ENCODE measurements around the gene TRAF7. TPM values are rescaled to one million over a fixed set of nuclear protein-coding genes. Genes with fewer than 3 reads are reported as not detected.

The TRAF7 gene
- total and polyA plus RNA-seq, 2 of the 13 experiments (the other 11 are each of a cell fraction or from before 2014, with no cell fraction given), result 47.9 to 65.6 TPM

DNA sequence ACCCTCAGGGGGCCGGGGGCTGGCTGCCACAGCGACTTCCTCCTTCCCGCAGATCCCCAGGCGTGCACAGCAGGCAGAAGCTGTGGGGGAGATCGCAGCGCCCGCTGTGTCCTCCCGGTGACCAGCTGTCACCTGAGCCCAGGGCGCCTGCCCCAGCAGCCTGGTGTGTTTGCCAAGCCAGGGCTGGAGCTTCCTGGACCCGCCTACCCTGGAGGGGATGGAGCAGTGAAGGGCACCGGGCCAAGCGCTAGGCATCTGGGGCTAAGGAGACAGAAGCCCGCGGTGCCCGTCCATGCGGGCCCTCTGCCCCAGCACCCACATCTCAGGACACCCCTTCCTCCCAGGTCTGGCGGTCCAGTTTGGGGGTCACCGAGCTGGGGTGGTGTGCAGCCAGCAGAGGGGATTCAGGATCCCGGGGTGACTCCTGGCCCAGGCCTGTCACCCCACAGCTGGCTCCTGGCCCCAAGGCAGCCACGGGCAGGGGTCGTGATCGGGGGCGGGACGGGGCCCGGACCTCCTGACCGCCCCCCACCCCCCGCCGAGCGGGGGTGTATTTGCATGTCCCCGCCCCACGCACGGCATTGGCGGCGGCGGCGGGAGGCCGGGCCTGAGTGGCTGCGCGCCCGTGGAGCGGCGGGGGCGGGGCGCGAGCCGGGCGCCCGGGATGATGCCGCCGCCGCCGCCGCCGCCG, 7.5 kb upstream of the TRAF7 start, which contains the start of gene RAB26 (continued):
- TF ChIP-seq, protein P1, sequence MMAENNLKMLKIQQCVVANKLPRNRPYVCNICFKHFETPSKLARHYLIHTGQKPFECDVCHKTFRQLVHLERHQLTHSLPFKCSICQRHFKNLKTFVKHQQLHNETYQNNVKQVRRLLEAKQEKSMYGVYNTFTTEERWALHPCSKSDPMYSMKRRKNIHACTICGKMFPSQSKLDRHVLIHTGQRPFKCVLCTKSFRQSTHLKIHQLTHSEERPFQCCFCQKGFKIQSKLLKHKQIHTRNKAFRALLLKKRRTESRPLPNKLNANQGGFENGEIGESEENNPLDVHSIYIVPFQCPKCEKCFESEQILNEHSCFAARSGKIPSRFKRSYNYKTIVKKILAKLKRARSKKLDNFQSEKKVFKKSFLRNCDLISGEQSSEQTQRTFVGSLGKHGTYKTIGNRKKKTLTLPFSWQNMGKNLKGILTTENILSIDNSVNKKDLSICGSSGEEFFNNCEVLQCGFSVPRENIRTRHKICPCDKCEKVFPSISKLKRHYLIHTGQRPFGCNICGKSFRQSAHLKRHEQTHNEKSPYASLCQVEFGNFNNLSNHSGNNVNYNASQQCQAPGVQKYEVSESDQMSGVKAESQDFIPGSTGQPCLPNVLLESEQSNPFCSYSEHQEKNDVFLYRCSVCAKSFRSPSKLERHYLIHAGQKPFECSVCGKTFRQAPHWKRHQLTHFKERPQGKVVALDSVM (CRISPR knock-in tag; IDR thresholded peaks at IDR 0.05), result no peak
- no peak for TF ChIP-seq KLF11 (CRISPR knock-in tag; IDR thresholded peaks at IDR 0.05)
- TF ChIP-seq ZNF251 (CRISPR knock-in tag; IDR thresholded peaks at IDR 0.05), result no peak
- no peak for TF ChIP-seq SMARCC2 (IDR thresholded peaks at IDR 0.05)
- TF ChIP-seq GZF1 (CRISPR knock-in tag; IDR thresholded peaks at IDR 0.05), result no peak
- no peak for TF ChIP-seq ZNF354B (CRISPR knock-in tag; IDR thresholded peaks at IDR 0.05)
- no peak for TF ChIP-seq ZNF12 (CRISPR knock-in tag; IDR thresholded peaks at IDR 0.05)
- TF ChIP-seq ZKSCAN8 (CRISPR knock-in tag; IDR thresholded peaks at IDR 0.05; ENCODE audit: borderline replicate concordance), result no peak
- TF ChIP-seq HES4 (CRISPR knock-in tag; IDR thresholded peaks at IDR 0.05; ENCODE audit: borderline replicate concordance), result no peak
- TF ChIP-seq, protein P2, sequence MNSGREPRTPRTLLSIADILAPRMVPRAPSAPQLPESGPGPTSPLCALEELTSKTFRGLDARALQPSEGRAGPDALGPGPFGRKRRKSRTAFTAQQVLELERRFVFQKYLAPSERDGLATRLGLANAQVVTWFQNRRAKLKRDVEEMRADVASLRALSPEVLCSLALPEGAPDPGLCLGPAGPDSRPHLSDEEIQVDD (CRISPR knock-in tag; IDR thresholded peaks at IDR 0.05; ENCODE audit: borderline replicate concordance), result no peak
- no peak for TF ChIP-seq KMT2B (CRISPR knock-in tag; IDR thresholded peaks at IDR 0.05)
- no peak for TF ChIP-seq ZNF234 (CRISPR knock-in tag; conservative IDR thresholded peaks at IDR 0.05)
- no peak for TF ChIP-seq NFE2L2 (IDR thresholded peaks at IDR 0.05; ENCODE audit: low read length)
- no peak for TF ChIP-seq ZNF558 (CRISPR knock-in tag; IDR thresholded peaks at IDR 0.05; ENCODE audit: borderline replicate concordance)
- TF ChIP-seq SMAD9 (CRISPR knock-in tag; IDR thresholded peaks at IDR 0.05), result no peak
- TF ChIP-seq CEBPB (IDR thresholded peaks at IDR 0.05; ENCODE audit: borderline replicate concordance, low read depth, low read length), result no peak
- no peak for TF ChIP-seq KLF9 (CRISPR knock-in tag; IDR thresholded peaks at IDR 0.05; ENCODE audit: low read depth)
- TF ChIP-seq HMG20A (CRISPR knock-in tag; IDR thresholded peaks at IDR 0.05; ENCODE audit: borderline replicate concordance), result peak; percentile 59; the same call in 1 of the 2 replicates
- no peak for TF ChIP-seq MAF1 (CRISPR knock-in tag; IDR thresholded peaks at IDR 0.05; ENCODE audit: borderline replicate concordance)
- 0 out of 2 replicates have a peak, but pooled peaks have one; percentile 22 for TF ChIP-seq ZNF205 (CRISPR knock-in tag; IDR thresholded peaks at IDR 0.05)
- peak in 1 of 2 experiments; percentile 50; a peak in 1 of 4 replicates for TF ChIP-seq KLF16 (CRISPR knock-in tag; IDR thresholded peaks at IDR 0.05)
